NCI-H510A (cell line): ENCODE data around the gene PRDM9.
"Not testable (repeated sequence)": the region's sequence is repeated elsewhere in the genome, so short reads cannot be mapped to it uniquely, and the experiment has no call there.

Experiments used
- DNase-seq: peaks from one replicate; lab custom pipeline; 2025; lab: John Stamatoyannopoulos, UW

PRDM9 gene

GRCh38 chr5:23527216-23527920, 20.0 kb downstream of the PRDM9 start:
- not testable (repeated sequence) for DNase-seq

GRCh38 chr5:23528677-23529076, 21.3 kb downstream of the PRDM9 start:
- DNase-seq = no peak

- DNase-seq = no peak
Observed at GRCh38 chr5:23530571-23530970, 23.2 kb downstream of the PRDM9 start.

DNA sequence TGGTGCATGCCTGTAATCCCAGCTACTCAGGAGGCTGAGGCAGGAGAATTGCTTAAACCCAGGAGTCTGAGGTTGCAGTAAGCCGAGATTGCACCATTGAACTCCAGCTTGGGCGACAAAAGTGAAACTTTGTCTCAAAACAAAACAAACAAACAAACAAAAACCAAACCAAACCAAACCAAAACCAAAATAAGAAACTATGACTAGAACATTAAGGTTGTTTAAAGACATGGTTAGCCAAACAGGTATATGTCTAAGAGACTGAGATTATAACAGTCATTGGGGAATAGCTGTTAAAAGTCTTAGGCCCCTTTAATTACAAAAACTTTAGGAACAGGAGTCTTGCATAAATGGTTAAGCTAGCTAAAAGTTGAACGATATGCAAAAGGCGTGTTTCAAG, 63.6 kb downstream of the PRDM9 start:
- no peak for DNase-seq
